ENCODE results near the gene WDR44. TPM values are rescaled to one million over a fixed set of nuclear protein-coding genes. Genes with fewer than 3 reads are reported as not detected.
"Not testable (repeated sequence)": the region's sequence is repeated elsewhere in the genome, so short reads cannot be mapped to it uniquely, and the experiment has no call there.

WDR44 gene
- total and polyA plus RNA-seq, 8 donors, result 2.2 to 8.9 (median 4.2) TPM

DNA sequence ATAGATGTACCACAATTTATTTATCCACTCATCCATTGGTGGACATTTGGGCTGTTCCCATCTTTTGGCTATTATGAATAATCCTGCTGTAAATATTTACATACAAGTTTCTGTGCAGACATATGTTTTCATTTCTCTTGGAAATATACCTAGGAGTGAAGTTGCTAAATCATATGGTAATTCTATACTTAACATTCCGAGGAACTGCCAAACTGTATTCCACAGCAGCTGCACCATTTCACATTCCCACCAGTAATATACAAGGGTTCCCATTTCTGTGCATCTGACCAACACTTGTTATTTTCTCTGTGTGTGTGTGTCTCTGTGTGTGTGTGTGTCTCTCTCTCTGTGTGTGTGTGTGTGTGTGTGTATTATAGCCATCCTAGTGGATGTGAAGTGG lies 134.3 kb downstream of the WDR44 start:
- FAIRE-seq, result no peak
- Histone ChIP-seq H3K4me1 (no peaks in the 10 kb centered on the region), H3K27me3 (no peaks in the 10 kb centered on the region), H3K9me3 (no peaks in the 10 kb centered on the region), H3K27ac (no peak overlapping the region), H3K36me3 (no peaks in the 10 kb centered on the region), H3K4me3 (no peak overlapping the region)
- no peak for DNase-seq
- no peak for ATAC-seq
- 71 to 75% methylated on average over 1 of the region's 1 CpG for WGBS, 2 donors
- intact Hi-C loops (cut with DNase I), result no loop called here
- TF ChIP-seq, protein P1, sequence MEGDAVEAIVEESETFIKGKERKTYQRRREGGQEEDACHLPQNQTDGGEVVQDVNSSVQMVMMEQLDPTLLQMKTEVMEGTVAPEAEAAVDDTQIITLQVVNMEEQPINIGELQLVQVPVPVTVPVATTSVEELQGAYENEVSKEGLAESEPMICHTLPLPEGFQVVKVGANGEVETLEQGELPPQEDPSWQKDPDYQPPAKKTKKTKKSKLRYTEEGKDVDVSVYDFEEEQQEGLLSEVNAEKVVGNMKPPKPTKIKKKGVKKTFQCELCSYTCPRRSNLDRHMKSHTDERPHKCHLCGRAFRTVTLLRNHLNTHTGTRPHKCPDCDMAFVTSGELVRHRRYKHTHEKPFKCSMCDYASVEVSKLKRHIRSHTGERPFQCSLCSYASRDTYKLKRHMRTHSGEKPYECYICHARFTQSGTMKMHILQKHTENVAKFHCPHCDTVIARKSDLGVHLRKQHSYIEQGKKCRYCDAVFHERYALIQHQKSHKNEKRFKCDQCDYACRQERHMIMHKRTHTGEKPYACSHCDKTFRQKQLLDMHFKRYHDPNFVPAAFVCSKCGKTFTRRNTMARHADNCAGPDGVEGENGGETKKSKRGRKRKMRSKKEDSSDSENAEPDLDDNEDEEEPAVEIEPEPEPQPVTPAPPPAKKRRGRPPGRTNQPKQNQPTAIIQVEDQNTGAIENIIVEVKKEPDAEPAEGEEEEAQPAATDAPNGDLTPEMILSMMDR (IDR thresholded peaks at IDR 0.05), result no peak

DNA sequence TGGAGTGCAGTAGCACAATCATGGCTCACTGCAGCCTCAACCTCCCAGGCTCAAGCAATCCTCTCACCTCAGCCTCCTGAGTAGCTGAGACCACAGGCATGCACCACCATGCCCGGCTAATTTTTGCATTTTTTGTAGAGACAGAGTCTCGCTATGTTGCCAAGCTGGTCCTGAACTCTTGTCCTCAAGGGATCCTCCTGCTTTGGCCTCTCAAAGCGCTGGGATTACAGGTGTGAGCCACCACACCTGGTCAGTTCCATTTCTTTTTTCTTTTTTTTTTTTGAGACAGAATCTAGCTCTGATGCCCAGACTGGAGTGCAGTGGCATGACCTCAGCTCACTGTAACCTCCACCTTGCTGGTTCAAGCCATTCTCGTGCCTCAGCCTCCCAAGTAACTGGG lies 136.5 kb downstream of the WDR44 start:
- H3K36me3 ChIP-seq; H3K27me3 ChIP-seq; H3K4me1 ChIP-seq; DNase-seq; intact Hi-C loops (cut with DNase I); H3K4me3 ChIP-seq; H3K27ac ChIP-seq; ATAC-seq; FAIRE-seq; H3K9me3 ChIP-seq: not testable (repeated sequence)
- 69 to 94% methylated on average over 4 of the region's 4 CpGs for WGBS, 2 donors

DNA sequence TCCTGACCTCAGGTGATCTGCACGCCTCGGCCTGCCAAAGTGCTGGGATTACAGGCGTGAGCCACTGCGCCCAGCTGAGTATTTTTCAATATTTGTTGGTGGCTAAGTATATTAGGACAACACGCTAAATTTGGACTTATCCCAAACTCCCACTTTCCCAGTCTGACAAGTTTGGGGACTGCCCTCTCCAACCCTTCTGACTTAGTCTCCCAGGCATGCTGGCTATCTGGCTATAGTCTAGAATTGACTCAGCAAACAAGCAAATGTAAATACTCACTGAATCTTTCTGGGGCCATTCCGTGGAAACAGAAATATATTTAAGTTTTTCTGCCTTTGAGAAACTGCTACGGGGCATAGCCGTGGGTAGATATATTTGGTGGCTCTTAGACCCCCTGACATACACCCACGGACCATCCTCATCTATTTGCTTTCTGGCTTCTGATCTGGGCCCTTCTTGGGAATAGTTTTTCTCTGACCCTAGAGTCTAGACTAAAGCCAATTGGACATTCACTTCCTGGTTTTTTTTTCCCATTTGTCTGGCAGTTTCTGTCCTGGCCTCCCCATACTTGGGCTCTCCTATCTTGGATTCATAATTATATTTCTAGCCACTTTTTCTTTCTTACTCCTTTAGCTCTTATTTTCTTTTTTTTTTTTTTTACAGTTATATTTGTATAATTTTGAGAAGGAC lies 138.5 kb downstream of the WDR44 start:
- ATAC-seq, result peak; percentile 28 to 75 (median 54)
- no peaks in the 10 kb centered on the region for H3K27me3 ChIP-seq
- no peaks in the 10 kb centered on the region for H3K4me1 ChIP-seq
- H3K36me3 ChIP-seq, result no peaks in the 10 kb centered on the region
- no peak for FAIRE-seq
- H3K9me3 ChIP-seq, result no peaks in the 10 kb centered on the region
- 46 to 48% methylated on average over 9 of the region's 9 CpGs for WGBS, 2 donors
- no peak overlapping the region for H3K4me3 ChIP-seq
- intact Hi-C loops (cut with DNase I), result no loop called here
- TF ChIP-seq, protein P1 (IDR thresholded peaks at IDR 0.05), result no peak
- no peak for DNase-seq
- no peak overlapping the region for H3K27ac ChIP-seq

DNA sequence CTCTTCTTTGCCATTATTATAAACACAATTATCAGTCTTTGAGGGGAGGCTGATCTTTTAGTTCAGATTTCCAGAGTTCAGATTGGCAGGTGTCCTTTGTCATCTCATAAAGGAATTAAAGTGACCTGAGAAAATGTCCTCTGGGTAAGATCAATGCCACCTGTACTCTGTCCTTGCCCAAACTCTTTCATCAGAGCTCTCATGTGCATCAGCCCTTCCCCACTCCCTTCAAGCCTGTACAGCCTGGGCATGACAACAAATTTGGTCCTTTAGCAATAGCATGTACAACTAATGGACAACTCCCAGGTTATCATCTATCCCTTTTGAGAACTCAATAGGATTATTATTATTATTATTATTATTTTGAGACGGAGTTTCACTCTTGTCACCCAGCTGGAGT lies 140.8 kb downstream of the WDR44 start:
- FAIRE-seq; H3K4me3 ChIP-seq; DNase-seq; intact Hi-C loops (cut with DNase I); H3K36me3 ChIP-seq; H3K4me1 ChIP-seq; H3K27me3 ChIP-seq; H3K27ac ChIP-seq; ATAC-seq; H3K9me3 ChIP-seq: not testable (repeated sequence)
- 70 to 91% methylated on average over 1 of the region's 1 CpG for WGBS, 2 donors

DNA sequence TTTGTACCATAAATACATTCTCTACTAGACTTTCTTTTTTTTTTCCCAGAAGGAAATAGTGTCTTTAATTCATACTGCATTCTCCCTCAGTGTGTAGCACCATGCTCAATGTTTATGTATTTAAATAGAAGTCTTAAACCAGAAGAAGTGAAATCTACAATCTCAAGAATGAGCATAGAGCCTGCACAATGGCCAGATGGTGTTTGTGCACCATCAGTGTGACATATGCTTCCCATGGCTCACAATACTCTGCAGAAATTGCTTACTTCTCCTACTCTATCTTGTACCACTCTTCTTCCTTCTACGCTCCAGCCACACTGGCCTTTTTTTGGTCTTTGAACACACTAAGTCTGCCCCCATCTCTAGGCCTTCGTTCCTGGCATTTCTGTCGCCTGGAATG lies 147.1 kb downstream of the WDR44 start:
- ATAC-seq (no peak), DNase-seq (no peak), FAIRE-seq (no peak)
- H3K9me3 ChIP-seq, result no peaks in the 10 kb centered on the region
- no peaks in the 10 kb centered on the region for H3K36me3 ChIP-seq
- H3K27ac ChIP-seq, result no peak overlapping the region
- no peak overlapping the region for H3K4me3 ChIP-seq
- WGBS, 2 donors, result 78 to 95% methylated on average over 3 of the region's 3 CpGs
- intact Hi-C loops (cut with DNase I), result no loop called here
- H3K4me1 ChIP-seq, result no peaks in the 10 kb centered on the region
- TF ChIP-seq, protein P1 (IDR thresholded peaks at IDR 0.05), result no peak
- H3K27me3 ChIP-seq, result peaks cover 0 to 3% (median 0%) of the 10 kb centered on the region in 4 donors

DNA sequence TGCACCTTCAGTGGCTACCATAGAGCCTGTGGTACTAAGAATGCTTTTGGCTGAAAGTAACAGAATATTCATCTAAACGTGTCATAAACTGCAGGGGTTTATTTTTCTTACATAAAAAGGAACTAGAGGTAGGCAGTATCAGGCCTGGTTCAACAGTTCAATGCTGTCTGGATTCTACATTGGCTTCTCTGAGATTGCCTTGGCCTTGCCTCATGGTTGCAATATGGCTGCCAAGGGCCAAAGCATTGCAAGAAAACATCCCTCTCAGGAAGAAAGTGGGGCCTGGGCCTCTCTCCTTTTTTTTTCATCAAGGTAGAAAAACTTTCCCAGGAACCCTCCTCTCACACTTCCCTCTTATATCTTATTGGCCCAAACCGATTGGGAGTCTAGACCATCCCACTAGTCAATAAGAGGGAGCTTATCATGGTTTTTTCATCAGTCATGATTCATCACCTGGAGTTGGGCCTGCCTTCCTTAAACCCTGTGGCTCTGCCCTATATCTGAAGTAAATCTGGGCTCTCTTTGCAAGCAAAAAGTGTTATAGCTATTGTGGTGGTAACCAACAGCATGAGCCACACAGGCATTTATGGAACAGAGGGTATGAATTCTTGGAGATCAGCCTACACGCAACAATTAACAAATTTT lies 147.9 kb downstream of the WDR44 start:
- TF ChIP-seq, protein P1 (IDR thresholded peaks at IDR 0.05), result no peak
- intact Hi-C loops (cut with DNase I), result no loop called here
- H3K27ac ChIP-seq, result no peak overlapping the region
- no peaks in the 10 kb centered on the region for H3K9me3 ChIP-seq
- no peaks in the 10 kb centered on the region for H3K36me3 ChIP-seq
- peaks cover 0 to 3% (median 0%) of the 10 kb centered on the region in 4 donors for H3K27me3 ChIP-seq
- FAIRE-seq (no peak), DNase-seq (no peak), ATAC-seq (no peak)
- WGBS, 2 donors, result 63 to 87% methylated on average over 3 of the region's 3 CpGs
- H3K4me3 ChIP-seq, result no peak overlapping the region
- H3K4me1 ChIP-seq, result no peaks in the 10 kb centered on the region

Data from pancreas (tissue), 10 donors.